HCT116 (cell line): ENCODE data around the gene CDC14A. TPM values are rescaled to one million over a fixed set of nuclear protein-coding genes. Genes with fewer than 3 reads are reported as not detected.

Experiments
- ATAC-seq: fragments of 200-7000 bp; cut with Tn5 transposase; 2 replicates; pipeline ENCODE4 v1.9.1; 2020; ENCODE audit warnings: mild to moderate bottlenecking, moderate library complexity
- BruUV-seq: library from RNA; stranded (reverse); fragments of 400-500 nt; replicated peaks from 2 replicates; lab custom pipeline; 2021; lab: Mats Ljungman, UMichigan
- CTCF ChIA-PET: fragments of 300-600 bp; sonication (Branson Sonifier 250); formaldehyde crosslinking; loops from one replicate; lab custom pipeline; 2021; ENCODE audit warnings: antibody characterized with exemption; lab: Charles Lee
- POLR2A ChIA-PET: fragments of 300-600, 350-600 bp; sonication (Branson Sonifier 250); formaldehyde crosslinking; loops from one replicate; lab custom pipeline; 2021; ENCODE audit warnings: antibody characterized with exemption; lab: Charles Lee
- RAD21 ChIA-PET, 2 experiments: fragments of 300-600 bp; sonication (Branson Sonifier 250); formaldehyde crosslinking; loops; one replicate each; lab custom pipeline; 2023; ENCODE audit warnings: low total read pairs in 2 of 2; ENCODE audit not compliant: uncharacterized antibody in 2 of 2, unreplicated experiment in 2 of 2, low non-redundant PET in 1 of 2; lab: Charles Lee
- DNase-seq: peaks from one replicate; pipeline ENCODE4 v3.0.0-alpha.2; 2010; ENCODE audit warnings: low read depth, low spot score
- H2AFZ ChIP-seq: fragments of 200-600 bp; shearing (Covaris generic), sonication (generic); 2 replicates; pipeline ENCODE4 v1.6.1; 2017; ENCODE audit warnings: low read depth, mixed run types, mixed read lengths, antibody characterized with exemption, low read length; ENCODE audit not compliant: poor library complexity, severe bottlenecking
- H3K27ac ChIP-seq: 2 replicates; pipeline ENCODE4 v1.5.1; 2012; ENCODE audit warnings: low read depth, low read length
- H3K27me3 ChIP-seq: fragments of 200-600 bp; sonication (generic); 2 replicates; pipeline ENCODE4 v1.6.1; 2016; ENCODE audit warnings: mixed run types, low read length, mixed read lengths; ENCODE audit not compliant: insufficient read depth
- H3K36me3 ChIP-seq, 2 experiments: fragments of 200-500 bp in 1 of 2; fragments of 200-600 bp in 1 of 2; sonication (Bioruptor generic) in 1 of 2; sonication (generic) in 1 of 2; 2 replicates each; pipeline versions ENCODE4 v1.5.1 to v1.6.1; 2014 to 2016; ENCODE audit warnings: low read length in 2 of 2, inconsistent platforms in 1 of 2, mixed read lengths in 1 of 2, mixed run types in 1 of 2; ENCODE audit not compliant: insufficient read depth in 2 of 2, control insufficient read depth in 1 of 2
- H3K4me1 ChIP-seq, 2 experiments: fragments of 200-600 bp in 1 of 2; sonication (generic) in 1 of 2; 2 replicates each; pipeline versions ENCODE4 v1.5.1 to v1.6.1; 2012 to 2017; ENCODE audit warnings: low read length in 2 of 2, inconsistent platforms in 1 of 2, mild to moderate bottlenecking in 1 of 2, mixed read lengths in 1 of 2, mixed run types in 1 of 2, moderate library complexity in 1 of 2; ENCODE audit not compliant: insufficient read depth in 2 of 2, control insufficient read depth in 1 of 2
- H3K4me2 ChIP-seq: fragments of 200-600 bp; sonication (generic); 2 replicates; pipeline ENCODE4 v1.6.1; 2017; ENCODE audit warnings: mixed run types, low read length, mixed read lengths
- H3K4me3 ChIP-seq, 2 experiments: fragments of 200-600 bp in 1 of 2; sonication (generic) in 1 of 2; replicated peaks in 1 of 2; 2 replicates each; pipeline ENCODE4 v1.5.1; 2011 to 2016; ENCODE audit warnings: low read length in 2 of 2, control low read depth in 1 of 2, low read depth in 1 of 2, mild to moderate bottlenecking in 1 of 2, mixed read lengths in 1 of 2, mixed run types in 1 of 2
- H3K79me2 ChIP-seq: fragments of 200-600 bp; sonication (generic); 2 replicates; pipeline ENCODE4 v1.6.1; 2017; ENCODE audit warnings: mild to moderate bottlenecking, mixed run types, low read length, moderate library complexity, mixed read lengths; ENCODE audit not compliant: insufficient read depth
- H3K9ac ChIP-seq: fragments of 200-600 bp; sonication (generic); 2 replicates; pipeline ENCODE4 v1.6.1; 2016; ENCODE audit warnings: low read length, mixed read lengths
- H3K9me2 ChIP-seq: fragments of 200-600 bp; sonication (generic), shearing (Covaris generic); 2 replicates; pipeline ENCODE4 v1.6.1; 2017; ENCODE audit warnings: mixed run types, mild to moderate bottlenecking, moderate library complexity; ENCODE audit not compliant: insufficient read depth
- H3K9me3 ChIP-seq, 2 experiments: fragments of 200-500 bp in 1 of 2; fragments of 200-600 bp in 1 of 2; sonication (Bioruptor generic) in 1 of 2; sonication (generic) in 1 of 2; 2 replicates each; pipeline ENCODE4 v1.6.1; 2014 to 2017; ENCODE audit warnings: low read length in 2 of 2, mixed read lengths in 2 of 2, inconsistent platforms in 1 of 2, low read depth in 1 of 2, mild to moderate bottlenecking in 1 of 2, mixed run types in 1 of 2, moderate library complexity in 1 of 2; ENCODE audit not compliant: control insufficient read depth in 1 of 2, insufficient read depth in 1 of 2
- H4K20me1 ChIP-seq: fragments of 200-600 bp; sonication (generic), shearing (Covaris generic); 2 replicates; pipeline ENCODE4 v1.6.1; 2017; ENCODE audit warnings: mixed run types, mild to moderate bottlenecking, moderate library complexity; ENCODE audit not compliant: insufficient read depth
- ATF3 ChIP-seq: IDR thresholded peaks from 2 replicates; pipeline ENCODE4 v1.6.1; 2012
- CBX3 ChIP-seq: IDR thresholded peaks from 2 replicates; pipeline ENCODE4 v1.6.1; 2012; ENCODE audit warnings: low read depth
- EGR1 ChIP-seq: IDR thresholded peaks from 2 replicates; pipeline ENCODE4 v1.6.1; 2012; ENCODE audit warnings: low read depth
- ELF1 ChIP-seq: IDR thresholded peaks from 2 replicates; pipeline ENCODE4 v1.6.1; 2012; ENCODE audit warnings: low read depth, borderline replicate concordance
- EZH2phosphoT487 ChIP-seq: fragments of 200-600 bp; IDR thresholded peaks from 2 replicates; pipeline ENCODE4 v1.6.1; 2018; ENCODE audit warnings: antibody characterized with exemption, borderline replicate concordance
- FOSL1 ChIP-seq: IDR thresholded peaks from 2 replicates; pipeline ENCODE4 v1.6.1; 2012; ENCODE audit warnings: low read depth
- JUND ChIP-seq: IDR thresholded peaks from 2 replicates; pipeline ENCODE4 v1.6.1; 2012
- POLR2AphosphoS5 ChIP-seq: IDR thresholded peaks from 2 replicates; pipeline ENCODE4 v1.6.1; 2011; ENCODE audit warnings: mild to moderate bottlenecking, low read depth, low read length, moderate library complexity
- RAD21 ChIP-seq: IDR thresholded peaks from 2 replicates; pipeline ENCODE4 v1.6.1; 2012; ENCODE audit warnings: low read depth, mild to moderate bottlenecking
- SIN3A ChIP-seq: IDR thresholded peaks from 2 replicates; pipeline ENCODE4 v1.6.1; 2012; ENCODE audit warnings: low read depth
- SP1 ChIP-seq: IDR thresholded peaks from 2 replicates; pipeline ENCODE4 v1.6.1; 2012; ENCODE audit warnings: low read depth
- SRF ChIP-seq: IDR thresholded peaks from 2 replicates; pipeline ENCODE4 v1.6.1; 2012; ENCODE audit warnings: low read depth
- TCF7L2 ChIP-seq: IDR thresholded peaks from 2 replicates; pipeline ENCODE4 v1.7.0; 2011; ENCODE audit warnings: borderline replicate concordance, inconsistent platforms; ENCODE audit not compliant: insufficient read depth, insufficient read length; ENCODE audit errors: extremely low read depth
- YY1 ChIP-seq: IDR thresholded peaks from 2 replicates; pipeline ENCODE4 v1.6.1; 2011; ENCODE audit warnings: low read length, low read depth, moderate library complexity, mild to moderate bottlenecking; ENCODE audit not compliant: insufficient replicate concordance; ENCODE audit errors: extremely low read depth
- ZNF274 ChIP-seq: fragments of 200-500 bp; sonication (Bioruptor generic); IDR thresholded peaks from 2 replicates; pipeline ENCODE4 v1.6.1; 2014; ENCODE audit warnings: mild to moderate bottlenecking, low read depth, low read length, inconsistent platforms
- intact Hi-C: fragments of 100-400 bp; cut with micrococcal nuclease; formaldehyde crosslinking; loops from 2 replicates; pipeline ENCODE4 v1.10.0; 2022
- total RNA-seq: library from RNA; stranded (reverse); gene quantifications from one replicate; pipeline ENCODE4 v1.2.1, GENCODE V29; 2021; ENCODE audit not compliant: unreplicated experiment
- TF ChIP-seq, protein P1 (sequence below): IDR thresholded peaks from 2 replicates; pipeline ENCODE4 v1.6.1; 2012; ENCODE audit warnings: low read depth
- TF ChIP-seq, protein P2 (sequence below): IDR thresholded peaks from 2 replicates; pipeline ENCODE4 v1.6.1; 2011; ENCODE audit warnings: mild to moderate bottlenecking, low read length, moderate library complexity; ENCODE audit not compliant: insufficient replicate concordance; ENCODE audit errors: extremely low read depth
- TF ChIP-seq, protein P3 (sequence below), 3 experiments: fragments of 200-600 bp in 1 of 3; sonication (generic) in 1 of 3; IDR thresholded peaks in 2 of 3; conservative IDR thresholded peaks in 1 of 3; 2 replicates each; pipeline ENCODE4 v1.5.1; 2012 to 2017; ENCODE audit warnings: low read depth in 2 of 3, low read length in 2 of 3, antibody characterized with exemption in 1 of 3, borderline replicate concordance in 1 of 3, control low read depth in 1 of 3, mild to moderate bottlenecking in 1 of 3, mixed read lengths in 1 of 3, mixed run types in 1 of 3, moderate library complexity in 1 of 3; ENCODE audit not compliant: insufficient read depth in 1 of 3
- TF ChIP-seq, protein P4 (sequence below): IDR thresholded peaks from 2 replicates; pipeline ENCODE4 v1.6.1; 2012

CDC14A gene
- total RNA-seq, 1 experiment from 2014 or later = 5.1 TPM

DNA sequence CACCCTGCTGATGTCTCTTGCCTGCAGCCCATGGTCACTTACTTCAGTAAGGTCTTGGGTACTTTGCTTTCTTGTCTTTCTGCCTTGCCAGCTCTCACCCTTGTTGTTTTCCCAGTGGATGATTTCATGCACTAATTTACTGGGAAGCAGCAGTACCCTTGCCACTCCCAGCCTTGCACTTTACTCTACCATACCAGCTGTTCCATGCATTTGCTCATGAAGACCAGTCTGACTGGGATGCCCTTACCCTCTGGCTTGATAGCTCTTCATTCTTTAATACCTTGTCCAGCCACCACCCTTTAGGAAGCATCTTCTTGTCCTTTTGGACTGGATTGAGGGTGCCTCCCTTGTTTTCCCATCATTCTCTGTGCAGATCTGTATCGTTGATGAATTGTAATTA, 28.3 kb downstream of the CDC14A start:
- Histone ChIP-seq H3K27ac (no peak overlapping the region), H3K27me3 (no peaks in the 10 kb centered on the region), H3K36me3 (no peaks in the 10 kb centered on the region), H2AFZ (no peak overlapping the region), H4K20me1 (no peaks in the 10 kb centered on the region), H3K4me3 (no peak overlapping the region), H3K4me2 (no peak overlapping the region), H3K4me1 (no peaks in the 10 kb centered on the region), H3K9me2 (no peaks in the 10 kb centered on the region), H3K9ac (no peak overlapping the region), H3K79me2 (no peaks in the 10 kb centered on the region), H3K9me3 (no peaks in the 10 kb centered on the region)
- TF ChIP-seq ATF3 (no peak), RAD21 (no peak), SIN3A (no peak), ELF1 (no peak), EGR1 (no peak), CBX3 (no peak), TCF7L2 (no peak), JUND (no peak), ZNF274 (no peak), YY1 (no peak), FOSL1 (no peak), EZH2phosphoT487 (no peak), SP1 (no peak), POLR2AphosphoS5 (no peak), SRF (no peak)
- TF ChIP-seq, protein P1, sequence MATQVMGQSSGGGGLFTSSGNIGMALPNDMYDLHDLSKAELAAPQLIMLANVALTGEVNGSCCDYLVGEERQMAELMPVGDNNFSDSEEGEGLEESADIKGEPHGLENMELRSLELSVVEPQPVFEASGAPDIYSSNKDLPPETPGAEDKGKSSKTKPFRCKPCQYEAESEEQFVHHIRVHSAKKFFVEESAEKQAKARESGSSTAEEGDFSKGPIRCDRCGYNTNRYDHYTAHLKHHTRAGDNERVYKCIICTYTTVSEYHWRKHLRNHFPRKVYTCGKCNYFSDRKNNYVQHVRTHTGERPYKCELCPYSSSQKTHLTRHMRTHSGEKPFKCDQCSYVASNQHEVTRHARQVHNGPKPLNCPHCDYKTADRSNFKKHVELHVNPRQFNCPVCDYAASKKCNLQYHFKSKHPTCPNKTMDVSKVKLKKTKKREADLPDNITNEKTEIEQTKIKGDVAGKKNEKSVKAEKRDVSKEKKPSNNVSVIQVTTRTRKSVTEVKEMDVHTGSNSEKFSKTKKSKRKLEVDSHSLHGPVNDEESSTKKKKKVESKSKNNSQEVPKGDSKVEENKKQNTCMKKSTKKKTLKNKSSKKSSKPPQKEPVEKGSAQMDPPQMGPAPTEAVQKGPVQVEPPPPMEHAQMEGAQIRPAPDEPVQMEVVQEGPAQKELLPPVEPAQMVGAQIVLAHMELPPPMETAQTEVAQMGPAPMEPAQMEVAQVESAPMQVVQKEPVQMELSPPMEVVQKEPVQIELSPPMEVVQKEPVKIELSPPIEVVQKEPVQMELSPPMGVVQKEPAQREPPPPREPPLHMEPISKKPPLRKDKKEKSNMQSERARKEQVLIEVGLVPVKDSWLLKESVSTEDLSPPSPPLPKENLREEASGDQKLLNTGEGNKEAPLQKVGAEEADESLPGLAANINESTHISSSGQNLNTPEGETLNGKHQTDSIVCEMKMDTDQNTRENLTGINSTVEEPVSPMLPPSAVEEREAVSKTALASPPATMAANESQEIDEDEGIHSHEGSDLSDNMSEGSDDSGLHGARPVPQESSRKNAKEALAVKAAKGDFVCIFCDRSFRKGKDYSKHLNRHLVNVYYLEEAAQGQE = no peak
- TF ChIP-seq, protein P2, sequence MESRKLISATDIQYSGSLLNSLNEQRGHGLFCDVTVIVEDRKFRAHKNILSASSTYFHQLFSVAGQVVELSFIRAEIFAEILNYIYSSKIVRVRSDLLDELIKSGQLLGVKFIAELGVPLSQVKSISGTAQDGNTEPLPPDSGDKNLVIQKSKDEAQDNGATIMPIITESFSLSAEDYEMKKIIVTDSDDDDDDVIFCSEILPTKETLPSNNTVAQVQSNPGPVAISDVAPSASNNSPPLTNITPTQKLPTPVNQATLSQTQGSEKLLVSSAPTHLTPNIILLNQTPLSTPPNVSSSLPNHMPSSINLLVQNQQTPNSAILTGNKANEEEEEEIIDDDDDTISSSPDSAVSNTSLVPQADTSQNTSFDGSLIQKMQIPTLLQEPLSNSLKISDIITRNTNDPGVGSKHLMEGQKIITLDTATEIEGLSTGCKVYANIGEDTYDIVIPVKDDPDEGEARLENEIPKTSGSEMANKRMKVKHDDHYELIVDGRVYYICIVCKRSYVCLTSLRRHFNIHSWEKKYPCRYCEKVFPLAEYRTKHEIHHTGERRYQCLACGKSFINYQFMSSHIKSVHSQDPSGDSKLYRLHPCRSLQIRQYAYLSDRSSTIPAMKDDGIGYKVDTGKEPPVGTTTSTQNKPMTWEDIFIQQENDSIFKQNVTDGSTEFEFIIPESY = no peak
- TF ChIP-seq, protein P3, sequence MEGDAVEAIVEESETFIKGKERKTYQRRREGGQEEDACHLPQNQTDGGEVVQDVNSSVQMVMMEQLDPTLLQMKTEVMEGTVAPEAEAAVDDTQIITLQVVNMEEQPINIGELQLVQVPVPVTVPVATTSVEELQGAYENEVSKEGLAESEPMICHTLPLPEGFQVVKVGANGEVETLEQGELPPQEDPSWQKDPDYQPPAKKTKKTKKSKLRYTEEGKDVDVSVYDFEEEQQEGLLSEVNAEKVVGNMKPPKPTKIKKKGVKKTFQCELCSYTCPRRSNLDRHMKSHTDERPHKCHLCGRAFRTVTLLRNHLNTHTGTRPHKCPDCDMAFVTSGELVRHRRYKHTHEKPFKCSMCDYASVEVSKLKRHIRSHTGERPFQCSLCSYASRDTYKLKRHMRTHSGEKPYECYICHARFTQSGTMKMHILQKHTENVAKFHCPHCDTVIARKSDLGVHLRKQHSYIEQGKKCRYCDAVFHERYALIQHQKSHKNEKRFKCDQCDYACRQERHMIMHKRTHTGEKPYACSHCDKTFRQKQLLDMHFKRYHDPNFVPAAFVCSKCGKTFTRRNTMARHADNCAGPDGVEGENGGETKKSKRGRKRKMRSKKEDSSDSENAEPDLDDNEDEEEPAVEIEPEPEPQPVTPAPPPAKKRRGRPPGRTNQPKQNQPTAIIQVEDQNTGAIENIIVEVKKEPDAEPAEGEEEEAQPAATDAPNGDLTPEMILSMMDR (IDR thresholded peaks at IDR 0.05 in 2 of 3, conservative IDR thresholded peaks at IDR 0.05 in 1 of 3; ENCODE audit: borderline replicate concordance in 1 of 3, insufficient read depth in 1 of 3, low read depth in 2 of 3, low read length in 2 of 3) = no peak
- TF ChIP-seq, protein P4, sequence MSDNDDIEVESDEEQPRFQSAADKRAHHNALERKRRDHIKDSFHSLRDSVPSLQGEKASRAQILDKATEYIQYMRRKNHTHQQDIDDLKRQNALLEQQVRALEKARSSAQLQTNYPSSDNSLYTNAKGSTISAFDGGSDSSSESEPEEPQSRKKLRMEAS = no peak
- RAD21 ChIA-PET = no interaction called here
- BruUV-seq = no TSS peak
- no peak for ATAC-seq
- CTCF ChIA-PET = no interaction called here
- intact Hi-C loops = no loop called here
- DNase-seq = no peak
- POLR2A ChIA-PET = no interaction called here
